IMR-90 (cell line): ENCODE data around the gene RBM5. TPM values are rescaled to one million over a fixed set of nuclear protein-coding genes. Genes with fewer than 3 reads are reported as not detected.
A peak's percentile ranks its signal among the peaks of the same experiment; 100 is the strongest.

Experiments used
- ATAC-seq: fragments of 200-7000 bp; cut with Tn5 transposase; 2 replicates; pipeline ENCODE4 v1.9.1; 2020; ENCODE audit warnings: low read depth, mild to moderate bottlenecking, moderate library complexity
- BruUV-seq: library from RNA; stranded (reverse); fragments of 400-500 nt; replicated peaks from 2 replicates; lab custom pipeline; 2021; lab: Mats Ljungman, UMichigan
- CTCF ChIA-PET: fragments of 300-600 bp; formaldehyde crosslinking; extraction: SDS; loops from one replicate; lab custom pipeline; 2021; ENCODE audit warnings: antibody characterized with exemption; lab: Yijun Ruan, JAX
- POLR2A ChIA-PET: fragments of 300-600 bp; sonication (Branson Sonifier 250); formaldehyde crosslinking; loops from one replicate; lab custom pipeline; 2022; ENCODE audit warnings: antibody characterized with exemption; ENCODE audit not compliant: unreplicated experiment; lab: Charles Lee
- DNase-seq: peaks from one replicate; pipeline ENCODE4 v3.0.0; 2013
- H2AFZ ChIP-seq: replicated peaks from 2 replicates; pipeline ENCODE3; 2013; ENCODE audit warnings: low read length, mild to moderate bottlenecking; ENCODE audit not compliant: poor library complexity
- H2AK5ac ChIP-seq: 2 replicates; pipeline ENCODE4 v1.6.1; 2013; ENCODE audit warnings: low read depth, low read length, inconsistent platforms
- H2AK9ac ChIP-seq: replicated peaks from 2 replicates; pipeline ENCODE3; 2013; ENCODE audit warnings: mild to moderate bottlenecking, low read depth, low read length, moderate library complexity; ENCODE audit not compliant: poor library complexity
- H2BK120ac ChIP-seq: 2 replicates; pipeline ENCODE4 v1.6.1; 2013; ENCODE audit warnings: low read depth, low read length, inconsistent platforms
- H2BK15ac ChIP-seq: 3 replicates; pipeline ENCODE4 v1.6.1; 2013; ENCODE audit warnings: low read depth, low read length, inconsistent platforms
- H2BK20ac ChIP-seq: 2 replicates; pipeline ENCODE4 v1.6.1; 2013; ENCODE audit warnings: low read depth, mild to moderate bottlenecking, inconsistent platforms, low read length, moderate library complexity
- H2BK5ac ChIP-seq: 2 replicates; pipeline ENCODE4 v1.6.1; 2013; ENCODE audit warnings: mild to moderate bottlenecking, low read depth, low read length, inconsistent platforms; ENCODE audit not compliant: poor library complexity, severe bottlenecking
- H3K14ac ChIP-seq: replicated peaks from 2 replicates; pipeline ENCODE4 v1.6.1; 2013; ENCODE audit warnings: low read depth, low read length, inconsistent platforms
- H3K18ac ChIP-seq: 2 replicates; pipeline ENCODE4 v1.6.1; 2013; ENCODE audit warnings: low read depth, low read length, control low read depth
- H3K23ac ChIP-seq: 2 replicates; pipeline ENCODE4 v1.6.1; 2013; ENCODE audit warnings: low read depth, low read length, inconsistent platforms
- H3K27ac ChIP-seq: 2 replicates; pipeline ENCODE4 v1.5.1; 2013; ENCODE audit warnings: mild to moderate bottlenecking, control low read depth, low read length; ENCODE audit not compliant: insufficient read depth
- H3K27me3 ChIP-seq: 2 replicates; pipeline ENCODE4 v1.6.1; 2013; ENCODE audit warnings: low read length; ENCODE audit not compliant: control insufficient read depth, insufficient read depth
- H3K36me3 ChIP-seq: 2 replicates; pipeline ENCODE4 v1.6.1; 2013; ENCODE audit warnings: low read length, mixed read lengths; ENCODE audit not compliant: control insufficient read depth, insufficient read depth
- H3K4ac ChIP-seq: 2 replicates; pipeline ENCODE4 v1.6.1; 2013; ENCODE audit warnings: low read depth, low read length, inconsistent platforms
- H3K4me1 ChIP-seq: 2 replicates; pipeline ENCODE4 v1.6.1; 2013; ENCODE audit warnings: low read length, mixed read lengths; ENCODE audit not compliant: control insufficient read depth, insufficient read depth
- H3K4me2 ChIP-seq: 2 replicates; pipeline ENCODE4 v1.6.1; 2013; ENCODE audit warnings: low read depth, mild to moderate bottlenecking, control low read depth, low read length, moderate library complexity
- H3K4me3 ChIP-seq: 2 replicates; pipeline ENCODE4 v1.5.1; 2013; ENCODE audit warnings: low read depth, mild to moderate bottlenecking, control low read depth, low read length, moderate library complexity; ENCODE audit not compliant: insufficient read depth
- H3K56ac ChIP-seq: 2 replicates; pipeline ENCODE4 v1.6.1; 2013; ENCODE audit warnings: low read length, inconsistent platforms; ENCODE audit not compliant: insufficient read depth; ENCODE audit errors: extremely low read depth
- H3K79me1 ChIP-seq, 2 experiments: 2 replicates each; pipeline ENCODE4 v1.6.1; 2013; ENCODE audit warnings: low read length in 2 of 2, inconsistent platforms in 1 of 2, low read depth in 1 of 2
- H3K9ac ChIP-seq: 2 replicates; pipeline ENCODE4 v1.6.1; 2013; ENCODE audit warnings: low read depth, low read length, control low read depth
- H3K9me1 ChIP-seq: 2 replicates; pipeline ENCODE4 v1.6.1; 2013; ENCODE audit warnings: low read length, inconsistent platforms; ENCODE audit not compliant: insufficient read depth
- H3K9me3 ChIP-seq: 2 replicates; pipeline ENCODE4 v1.6.1; 2013; ENCODE audit warnings: low read length; ENCODE audit not compliant: control insufficient read depth, insufficient read depth
- H4K20me1 ChIP-seq: 2 replicates; pipeline ENCODE4 v1.6.1; 2013; ENCODE audit warnings: low read length, inconsistent platforms; ENCODE audit not compliant: insufficient read depth
- H4K5ac ChIP-seq: 2 replicates; pipeline ENCODE4 v1.6.1; 2013; ENCODE audit warnings: mild to moderate bottlenecking, low read depth, low read length, control low read depth
- H4K8ac ChIP-seq, 2 experiments: 2 replicates each; pipeline ENCODE4 v1.6.1; 2013; ENCODE audit warnings: low read depth in 2 of 2, low read length in 2 of 2, control low read depth in 1 of 2, inconsistent platforms in 1 of 2
- H4K91ac ChIP-seq: 2 replicates; pipeline ENCODE4 v1.6.1; 2013; ENCODE audit warnings: low read depth, low read length, inconsistent platforms; ENCODE audit not compliant: insufficient read depth
- CEBPB ChIP-seq: IDR thresholded peaks from 2 replicates; pipeline ENCODE4 v1.6.1; 2012; ENCODE audit warnings: low read depth, low read length, improper control_type of control experiment
- CHD1 ChIP-seq: IDR thresholded peaks from 2 replicates; pipeline ENCODE4 v1.6.1; 2012; ENCODE audit warnings: low read depth, low read length, improper control_type of control experiment
- FOS ChIP-seq: fragments of 150-350 bp; IDR thresholded peaks from 2 replicates; pipeline ENCODE4 v1.6.1; 2016; ENCODE audit warnings: low read depth, low read length
- MAZ ChIP-seq: IDR thresholded peaks from 2 replicates; pipeline ENCODE4 v1.6.1; 2012; ENCODE audit warnings: low read depth, mild to moderate bottlenecking, low read length, improper control_type of control experiment, moderate library complexity, borderline replicate concordance
- MXI1 ChIP-seq: IDR thresholded peaks from 2 replicates; pipeline ENCODE4 v1.6.1; 2012; ENCODE audit warnings: low read depth, mild to moderate bottlenecking, low read length, moderate library complexity, borderline replicate concordance
- NFE2L2 ChIP-seq: fragments of 150-350 bp; IDR thresholded peaks from 2 replicates; pipeline ENCODE4 v1.6.1; 2016; ENCODE audit warnings: low read depth, mild to moderate bottlenecking, low read length
- RFX5 ChIP-seq: IDR thresholded peaks from 2 replicates; pipeline ENCODE4 v1.8.0; 2012; ENCODE audit warnings: low read depth, mild to moderate bottlenecking, low read length, moderate library complexity
- SMC3 ChIP-seq: fragments of 150-350 bp; IDR thresholded peaks from 2 replicates; pipeline ENCODE4 v1.6.1; 2016; ENCODE audit warnings: low read depth, mild to moderate bottlenecking, antibody characterized with exemption, low read length, moderate library complexity
- WGBS, 2 experiments: methylation state at CpG; one replicate each; pipeline versions ENCODE4 v1.1.5 to v1.1.7; 2013; ENCODE audit warnings: missing lambda C conversion rate in 2 of 2; ENCODE audit not compliant: insufficient read length in 1 of 2; ENCODE audit errors: extremely low coverage in 2 of 2; 5-methylcytosine and 5-hydroxymethylcytosine counted together
- dilution Hi-C: fragments of 300-500 bp; cut with HindIII; formaldehyde crosslinking; loops from one replicate; pipeline ENCODE4 v1.14.3; 2018; ENCODE audit warnings: low sequenced_read_pairs; ENCODE audit not compliant: unreplicated experiment
- in situ Hi-C: fragments of 300-500 bp; cut with MboI; formaldehyde crosslinking; loops from 3 replicates; pipeline ENCODE4 v1.14.3; 2019; ENCODE audit warnings: low sequenced_read_pairs, inconsistent platforms, mixed read lengths
- intact Hi-C: fragments of 100-400 bp; cut with micrococcal nuclease; formaldehyde crosslinking; loops from 2 replicates; pipeline ENCODE4 v1.10.0; 2022
- polyA plus RNA-seq, 3 experiments: library from polyadenylated mRNA; depleted of rRNA; stranded (reverse); fragments of >200 nt; gene quantifications; 2 replicates each; pipeline ENCODE4 v1.2.3, GENCODE V29; 2012; ENCODE audit warnings: low replicate concordance in 1 of 3
- total RNA-seq: library from RNA; depleted of rRNA; stranded (reverse); fragments of >200 nt; gene quantifications from 2 replicates; pipeline ENCODE4 v1.2.3, GENCODE V29; 2012
- TF ChIP-seq, protein P1 (sequence below): fragments of 150-350 bp; IDR thresholded peaks from 2 replicates; pipeline ENCODE4 v1.6.1; 2016; ENCODE audit warnings: low read depth, mild to moderate bottlenecking, low read length, moderate library complexity, borderline replicate concordance
- TF ChIP-seq, protein P2 (sequence below): conservative IDR thresholded peaks from 2 replicates; pipeline ENCODE4 v1.5.1; 2012; ENCODE audit warnings: mild to moderate bottlenecking, low read depth, low read length, improper control_type of control experiment
- TF ChIP-seq, protein P3 (sequence below): fragments of 150-350 bp; IDR thresholded peaks from 2 replicates; pipeline ENCODE4 v1.6.1; 2017; ENCODE audit warnings: mild to moderate bottlenecking, antibody characterized with exemption, low read length, low read depth

Gene RBM5
- total and polyA plus RNA-seq, 2 of the 4 experiments (the other 2 are of a cell fraction), result 121 to 155 TPM

DNA sequence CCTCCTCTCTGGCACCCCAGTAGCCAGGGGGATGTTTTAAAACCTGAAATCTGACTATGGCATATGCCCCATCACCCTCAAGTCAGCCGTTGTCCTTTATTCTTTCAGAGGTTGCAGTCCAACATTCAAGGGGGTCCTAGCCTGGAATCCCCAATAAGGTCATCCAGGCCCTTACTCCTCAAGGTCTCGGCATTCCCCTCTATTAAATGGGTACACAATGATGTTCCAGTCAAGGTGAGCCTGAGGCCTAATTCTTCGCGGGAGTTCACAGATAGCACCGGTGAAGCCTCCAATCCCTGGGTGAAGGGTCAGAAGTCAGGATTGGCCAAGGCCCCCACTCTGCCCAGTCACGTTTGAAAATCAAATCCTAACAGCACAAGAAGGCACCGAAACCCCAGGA lies 58.3 kb downstream of the RBM5 start:
- Histone ChIP-seq H4K8ac (no peak overlapping the region), H3K79me1 (no peaks in the 10 kb centered on the region), H2BK20ac (no peak overlapping the region), H2BK120ac (no peak overlapping the region), H4K20me1 (no peaks in the 10 kb centered on the region), H3K14ac (no peak overlapping the region), H2AK5ac (no peak overlapping the region), H2AK9ac (peak overlapping the region; percentile 62), H3K23ac (no peak overlapping the region), H2BK15ac (no peak overlapping the region), H3K4me2 (no peak overlapping the region), H3K27me3 (no peaks in the 10 kb centered on the region), H3K27ac (no peak overlapping the region), H4K5ac (no peak overlapping the region), H2AFZ (no peak overlapping the region), H3K9me3 (no peaks in the 10 kb centered on the region), H3K9ac (no peak overlapping the region), H3K4me1 (peaks cover 8% of the 10 kb centered on the region), H3K4me3 (no peak overlapping the region), H3K4ac (no peak overlapping the region), H4K91ac (no peak overlapping the region), H3K18ac (no peak overlapping the region), H2BK5ac (no peak overlapping the region), H3K36me3 (no peaks in the 10 kb centered on the region), H3K56ac (no peak overlapping the region), H3K9me1 (peaks cover 10% of the 10 kb centered on the region)
- POLR2A ChIA-PET, result no interaction called here
- CTCF ChIA-PET, result interaction anchor here (0.6 kb wide), 1 partner anchor 38 kb away, joined by 8 read pairs; no protein-coding TSS in a partner anchor
- intact Hi-C loops (no loop called here), dilution Hi-C loops (no loop called here), in situ Hi-C loops (no loop called here)
- TF ChIP-seq, protein P1, sequence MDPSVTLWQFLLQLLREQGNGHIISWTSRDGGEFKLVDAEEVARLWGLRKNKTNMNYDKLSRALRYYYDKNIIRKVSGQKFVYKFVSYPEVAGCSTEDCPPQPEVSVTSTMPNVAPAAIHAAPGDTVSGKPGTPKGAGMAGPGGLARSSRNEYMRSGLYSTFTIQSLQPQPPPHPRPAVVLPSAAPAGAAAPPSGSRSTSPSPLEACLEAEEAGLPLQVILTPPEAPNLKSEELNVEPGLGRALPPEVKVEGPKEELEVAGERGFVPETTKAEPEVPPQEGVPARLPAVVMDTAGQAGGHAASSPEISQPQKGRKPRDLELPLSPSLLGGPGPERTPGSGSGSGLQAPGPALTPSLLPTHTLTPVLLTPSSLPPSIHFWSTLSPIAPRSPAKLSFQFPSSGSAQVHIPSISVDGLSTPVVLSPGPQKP, result no peak
- TF ChIP-seq MAZ, result no peak
- TF ChIP-seq CEBPB, result no peak
- TF ChIP-seq RFX5, result no peak
- TF ChIP-seq, protein P2, sequence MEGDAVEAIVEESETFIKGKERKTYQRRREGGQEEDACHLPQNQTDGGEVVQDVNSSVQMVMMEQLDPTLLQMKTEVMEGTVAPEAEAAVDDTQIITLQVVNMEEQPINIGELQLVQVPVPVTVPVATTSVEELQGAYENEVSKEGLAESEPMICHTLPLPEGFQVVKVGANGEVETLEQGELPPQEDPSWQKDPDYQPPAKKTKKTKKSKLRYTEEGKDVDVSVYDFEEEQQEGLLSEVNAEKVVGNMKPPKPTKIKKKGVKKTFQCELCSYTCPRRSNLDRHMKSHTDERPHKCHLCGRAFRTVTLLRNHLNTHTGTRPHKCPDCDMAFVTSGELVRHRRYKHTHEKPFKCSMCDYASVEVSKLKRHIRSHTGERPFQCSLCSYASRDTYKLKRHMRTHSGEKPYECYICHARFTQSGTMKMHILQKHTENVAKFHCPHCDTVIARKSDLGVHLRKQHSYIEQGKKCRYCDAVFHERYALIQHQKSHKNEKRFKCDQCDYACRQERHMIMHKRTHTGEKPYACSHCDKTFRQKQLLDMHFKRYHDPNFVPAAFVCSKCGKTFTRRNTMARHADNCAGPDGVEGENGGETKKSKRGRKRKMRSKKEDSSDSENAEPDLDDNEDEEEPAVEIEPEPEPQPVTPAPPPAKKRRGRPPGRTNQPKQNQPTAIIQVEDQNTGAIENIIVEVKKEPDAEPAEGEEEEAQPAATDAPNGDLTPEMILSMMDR, result no peak
- TF ChIP-seq MXI1, result no peak
- no peak for TF ChIP-seq FOS
- TF ChIP-seq SMC3, result no peak
- TF ChIP-seq, protein P3, sequence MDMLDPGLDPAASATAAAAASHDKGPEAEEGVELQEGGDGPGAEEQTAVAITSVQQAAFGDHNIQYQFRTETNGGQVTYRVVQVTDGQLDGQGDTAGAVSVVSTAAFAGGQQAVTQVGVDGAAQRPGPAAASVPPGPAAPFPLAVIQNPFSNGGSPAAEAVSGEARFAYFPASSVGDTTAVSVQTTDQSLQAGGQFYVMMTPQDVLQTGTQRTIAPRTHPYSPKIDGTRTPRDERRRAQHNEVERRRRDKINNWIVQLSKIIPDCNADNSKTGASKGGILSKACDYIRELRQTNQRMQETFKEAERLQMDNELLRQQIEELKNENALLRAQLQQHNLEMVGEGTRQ, result no peak
- TF ChIP-seq CHD1, result no peak
- TF ChIP-seq NFE2L2, result no peak
- ATAC-seq (no peak), DNase-seq (no peak)
- no CpG with 5 or more reads among the region's 7 CpGs for WGBS, 2 experiments
- BruUV-seq, result no TSS peak
